Effector memory CD4-positive, alpha-beta T cell (primary cell): ENCODE results near the gene STOX2.

ENCODE experiments used
- DNase-seq, 3 donors: peaks; one replicate each; pipeline ENCODE4 v3.0.0-alpha.2; 2020
- H3K27ac ChIP-seq: 2 replicates; pipeline ENCODE4 v1.7.0; 2013; ENCODE audit warnings: mild to moderate bottlenecking, low read length, moderate library complexity; ENCODE audit not compliant: insufficient read depth, poor library complexity, severe bottlenecking
- H3K27me3 ChIP-seq: replicated peaks from 2 replicates; pipeline ENCODE4 v1.7.0; 2013; ENCODE audit warnings: mild to moderate bottlenecking, low read length; ENCODE audit not compliant: insufficient read depth, control insufficient read depth, poor library complexity, severe bottlenecking
- H3K36me3 ChIP-seq: 2 replicates; pipeline ENCODE4 v1.7.0; 2013; ENCODE audit warnings: mild to moderate bottlenecking, low read length, moderate library complexity; ENCODE audit not compliant: control insufficient read depth, insufficient read depth
- H3K4me1 ChIP-seq: 2 replicates; pipeline ENCODE4 v1.7.0; 2013; ENCODE audit warnings: low read length, mild to moderate bottlenecking; ENCODE audit not compliant: control insufficient read depth, insufficient read depth, poor library complexity, severe bottlenecking
- H3K4me3 ChIP-seq: 2 replicates; pipeline ENCODE4 v1.7.0; 2013; ENCODE audit warnings: low read length, low read depth, mild to moderate bottlenecking; ENCODE audit not compliant: insufficient read depth, poor library complexity, severe bottlenecking
- H3K9me3 ChIP-seq: 2 replicates; pipeline ENCODE4 v1.7.0; 2013; ENCODE audit warnings: mild to moderate bottlenecking, low read length, moderate library complexity; ENCODE audit not compliant: control insufficient read depth

Gene STOX2

GRCh38 chr4:183871581-183871980, 33.5 kb upstream of the STOX2 start:
- Histone ChIP-seq H3K4me1 (no peaks in the 10 kb centered on the region), H3K27me3 (no peaks in the 10 kb centered on the region), H3K27ac (no peak overlapping the region), H3K9me3 (no peaks in the 10 kb centered on the region), H3K36me3 (no peaks in the 10 kb centered on the region), H3K4me3 (no peak overlapping the region)
- DNase-seq: no peak

GRCh38 chr4:183872531-183872930, 32.6 kb upstream of the STOX2 start:
- H3K4me3 ChIP-seq: no peak overlapping the region
- no peaks in the 10 kb centered on the region for H3K27me3 ChIP-seq
- H3K4me1 ChIP-seq: no peaks in the 10 kb centered on the region
- H3K36me3 ChIP-seq: no peaks in the 10 kb centered on the region
- no peak overlapping the region for H3K27ac ChIP-seq
- no peaks in the 10 kb centered on the region for H3K9me3 ChIP-seq
- DNase-seq: no peak

GRCh38 chr4:183873409-183874185, 31.5 kb upstream of the STOX2 start:
- no peaks in the 10 kb centered on the region for H3K9me3 ChIP-seq
- no peak overlapping the region for H3K27ac ChIP-seq
- H3K4me3 ChIP-seq: no peak overlapping the region
- H3K4me1 ChIP-seq: no peaks in the 10 kb centered on the region
- H3K27me3 ChIP-seq: no peaks in the 10 kb centered on the region
- no peak for DNase-seq
- no peaks in the 10 kb centered on the region for H3K36me3 ChIP-seq

- H3K4me1 ChIP-seq: no peaks in the 10 kb centered on the region
- no peak overlapping the region for H3K4me3 ChIP-seq
- DNase-seq: no peak
- no peaks in the 10 kb centered on the region for H3K27me3 ChIP-seq
- no peak overlapping the region for H3K27ac ChIP-seq
- H3K9me3 ChIP-seq: no peaks in the 10 kb centered on the region
- H3K36me3 ChIP-seq: no peaks in the 10 kb centered on the region
Observed at GRCh38 chr4:183875251-183875825, 29.8 kb upstream of the STOX2 start.

- Histone ChIP-seq H3K4me1 (no peaks in the 10 kb centered on the region), H3K4me3 (no peak overlapping the region), H3K9me3 (no peaks in the 10 kb centered on the region), H3K36me3 (no peaks in the 10 kb centered on the region), H3K27me3 (no peaks in the 10 kb centered on the region), H3K27ac (no peak overlapping the region)
- no peak for DNase-seq
Observed at GRCh38 chr4:183876268-183876934, 28.7 kb upstream of the STOX2 start.

- no peak overlapping the region for H3K4me3 ChIP-seq
- H3K4me1 ChIP-seq: no peaks in the 10 kb centered on the region
- DNase-seq: no peak
- no peaks in the 10 kb centered on the region for H3K36me3 ChIP-seq
- no peaks in the 10 kb centered on the region for H3K27me3 ChIP-seq
- no peak overlapping the region for H3K27ac ChIP-seq
- no peaks in the 10 kb centered on the region for H3K9me3 ChIP-seq
Observed at GRCh38 chr4:183878251-183878970, 26.7 kb upstream of the STOX2 start.

GRCh38 chr4:183885205-183885720, 19.8 kb upstream of the STOX2 start:
- H3K9me3 ChIP-seq: no peaks in the 10 kb centered on the region

GRCh38 chr4:183887351-183887750, 17.8 kb upstream of the STOX2 start:
- DNase-seq: no peak
- no peaks in the 10 kb centered on the region for H3K4me1 ChIP-seq
- no peaks in the 10 kb centered on the region for H3K36me3 ChIP-seq
- H3K27me3 ChIP-seq: no peaks in the 10 kb centered on the region
- no peaks in the 10 kb centered on the region for H3K9me3 ChIP-seq
- no peak overlapping the region for H3K4me3 ChIP-seq
- H3K27ac ChIP-seq: no peak overlapping the region

More at GRCh38 chr4:183885205-183885720, 19.8 kb upstream of the STOX2 start:
- Histone ChIP-seq H3K4me3 (no peak overlapping the region), H3K4me1 (no peaks in the 10 kb centered on the region), H3K27ac (no peak overlapping the region), H3K36me3 (no peaks in the 10 kb centered on the region), H3K27me3 (no peaks in the 10 kb centered on the region)
- DNase-seq: no peak

- no peak overlapping the region for H3K27ac ChIP-seq
- no peak overlapping the region for H3K4me3 ChIP-seq
- H3K36me3 ChIP-seq: no peaks in the 10 kb centered on the region
- DNase-seq: no peak
- no peaks in the 10 kb centered on the region for H3K9me3 ChIP-seq
- no peaks in the 10 kb centered on the region for H3K27me3 ChIP-seq
- no peaks in the 10 kb centered on the region for H3K4me1 ChIP-seq
Observed at GRCh38 chr4:183888564-183888963, 16.5 kb upstream of the STOX2 start.
